ENCODE measurements around the gene TRAPPC5.
A peak's percentile ranks its signal among the peaks of the same experiment; 100 is the strongest.

Gene TRAPPC5

DNA sequence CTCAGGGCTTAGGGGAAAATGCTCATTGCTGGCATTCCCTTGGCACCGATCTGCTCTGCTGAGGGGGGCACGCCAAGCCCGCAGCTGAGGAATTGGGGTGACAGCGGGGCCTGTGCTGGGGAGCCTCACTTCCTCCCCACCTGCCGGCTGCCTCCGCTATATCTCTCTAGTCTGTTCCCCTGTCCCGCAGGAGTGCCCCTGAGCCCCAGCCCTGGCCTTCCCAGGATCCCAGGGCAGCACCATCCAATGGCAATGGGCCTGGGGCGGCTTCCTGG is 34.3 kb upstream of the TRAPPC5 start:
- no peak for DNase-seq

DNA sequence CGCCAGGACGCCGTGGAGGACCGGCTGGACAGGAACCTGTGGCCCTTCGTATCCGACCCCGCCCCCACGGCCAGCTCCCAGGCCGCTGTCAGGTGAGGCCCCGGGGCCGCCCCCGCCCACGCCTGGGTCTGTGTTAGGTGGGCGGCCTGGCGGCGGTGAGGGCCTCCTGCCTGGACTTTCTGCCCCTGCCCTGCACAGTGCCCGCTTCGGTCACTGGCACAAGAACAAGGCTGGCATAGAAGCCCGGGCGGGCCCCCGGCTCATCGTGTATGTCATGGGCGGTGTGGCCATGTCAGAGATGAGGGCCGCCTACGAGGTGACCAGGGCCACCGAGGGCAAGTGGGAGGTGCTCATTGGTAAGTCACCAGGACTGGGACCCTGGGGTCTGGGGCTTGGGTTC is 33.5 kb upstream of the TRAPPC5 start:
- no peak for DNase-seq

DNA sequence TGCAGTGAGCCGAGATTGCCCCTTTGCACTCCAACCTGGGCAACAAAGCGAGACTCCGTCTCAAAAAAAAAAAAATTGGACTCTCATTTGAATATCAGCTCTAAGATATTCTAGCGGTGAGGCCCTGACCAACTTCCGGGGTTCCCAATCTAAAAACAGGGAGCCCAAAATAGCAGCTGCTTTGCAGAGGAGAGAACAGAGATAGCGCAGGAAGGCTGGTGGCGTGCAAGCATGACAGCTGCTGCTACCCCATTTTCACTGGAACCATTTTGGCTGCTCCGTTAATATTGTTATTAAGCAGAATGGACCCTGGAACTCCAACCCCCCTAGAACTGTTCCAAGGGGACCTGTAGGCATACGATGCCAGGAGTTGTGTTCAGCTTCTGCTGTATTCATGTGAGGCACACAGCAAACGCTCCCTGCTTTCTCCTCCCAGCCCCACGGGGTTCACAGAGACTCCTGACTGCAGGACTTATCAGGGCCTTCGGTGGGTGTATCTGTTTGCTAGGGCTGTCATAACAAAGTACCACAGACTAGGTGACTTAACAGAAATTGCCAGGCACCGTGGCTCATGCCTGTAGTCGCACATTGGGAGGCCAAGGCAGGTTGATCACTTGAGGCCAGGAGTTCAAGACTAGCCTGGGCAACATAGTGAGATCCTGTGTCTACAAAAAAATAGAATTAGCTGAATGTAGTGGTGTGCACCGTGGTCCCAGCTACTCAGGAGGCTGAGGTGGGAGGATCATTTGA is 32.2 kb upstream of the TRAPPC5 start:
- DNase-seq = no peak

DNA sequence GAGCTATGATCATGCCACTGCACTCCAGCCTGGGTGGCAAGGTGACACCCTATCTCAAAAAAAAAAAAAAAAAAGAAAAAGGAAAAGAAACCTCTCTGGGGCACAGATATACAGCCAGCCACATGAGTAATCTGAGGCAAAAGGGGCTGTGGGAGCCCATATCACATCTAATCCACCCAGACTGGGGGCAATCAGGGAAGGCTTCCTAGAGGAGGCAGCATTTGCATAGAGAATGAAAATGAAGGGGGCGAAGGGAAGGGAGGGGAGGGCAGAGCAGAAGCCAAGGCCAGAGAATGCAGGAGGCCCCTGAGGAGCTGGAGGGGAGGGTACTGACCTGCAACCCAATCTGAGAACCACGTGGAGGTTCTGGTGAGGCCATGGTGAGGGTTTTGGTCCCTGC is 30.5 kb upstream of the TRAPPC5 start:
- no peak for DNase-seq

DNA sequence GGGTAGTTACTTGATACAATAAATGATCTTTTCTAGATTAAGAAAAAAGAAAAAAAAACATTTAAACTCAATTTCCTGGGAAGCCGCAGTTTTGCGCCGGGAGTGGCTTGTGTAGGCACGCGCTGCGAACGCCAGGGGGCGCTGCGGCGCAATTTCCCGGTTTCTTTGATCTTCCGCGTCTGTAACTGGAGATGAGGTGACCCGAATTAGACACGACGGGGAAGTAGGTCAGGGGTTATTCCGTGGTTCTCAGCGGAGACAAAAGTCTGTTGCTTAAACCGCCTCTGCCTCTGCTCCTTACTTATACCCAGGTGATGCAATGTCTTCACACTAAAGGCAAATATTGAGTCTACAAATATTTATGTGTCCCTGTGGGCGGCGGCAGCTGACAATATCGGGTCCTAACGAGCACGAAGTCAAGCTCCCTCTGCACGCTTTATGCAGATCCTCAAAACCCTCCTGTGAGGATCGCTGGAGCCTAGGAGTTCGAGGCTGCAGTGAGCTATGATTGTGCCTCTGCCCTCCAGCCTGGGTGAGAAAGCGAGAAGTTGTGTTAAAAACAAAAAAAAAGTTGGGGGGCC is 28.5 kb upstream of the TRAPPC5 start:
- peak; percentile 64 for DNase-seq

DNA sequence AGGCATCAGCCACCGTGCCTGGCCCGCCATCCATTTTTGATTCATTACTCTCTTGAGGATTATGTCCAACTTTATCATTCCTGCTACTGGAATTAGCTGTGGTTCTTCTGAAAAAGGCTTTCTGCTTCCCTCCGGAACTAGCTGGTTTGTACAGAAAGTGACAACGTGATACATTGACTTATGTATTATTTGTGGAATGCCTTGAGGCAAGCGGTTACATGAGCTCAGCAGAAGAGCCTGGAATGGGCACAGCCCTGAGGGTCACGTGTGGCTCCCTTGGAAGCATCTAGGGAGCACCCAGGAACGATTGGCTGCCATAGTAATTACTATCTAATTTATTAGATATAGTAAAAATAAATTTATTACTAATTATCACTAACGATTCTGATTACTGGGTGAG is 26.2 kb upstream of the TRAPPC5 start:
- no peak for DNase-seq

DNA sequence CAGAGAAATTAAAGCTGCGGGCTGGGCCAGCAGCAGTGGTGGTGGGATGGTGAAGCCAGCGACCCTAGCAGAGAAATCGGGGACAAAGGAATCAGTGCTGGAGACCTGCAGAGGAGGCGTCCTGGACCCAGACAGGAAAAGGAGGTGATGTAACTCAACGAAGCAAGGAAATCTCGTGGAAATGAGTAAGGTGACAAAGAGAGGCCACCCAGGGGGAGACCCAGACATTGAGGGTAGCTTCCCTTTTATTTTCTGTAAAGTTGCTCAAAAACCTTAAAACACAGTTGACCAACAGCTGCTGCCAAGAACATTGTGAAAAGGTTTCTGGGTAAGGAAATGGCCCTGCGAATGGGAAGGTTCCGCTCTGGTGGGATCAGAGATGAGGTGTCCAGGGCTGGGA is 25.1 kb upstream of the TRAPPC5 start:
- no peak for DNase-seq

DNA sequence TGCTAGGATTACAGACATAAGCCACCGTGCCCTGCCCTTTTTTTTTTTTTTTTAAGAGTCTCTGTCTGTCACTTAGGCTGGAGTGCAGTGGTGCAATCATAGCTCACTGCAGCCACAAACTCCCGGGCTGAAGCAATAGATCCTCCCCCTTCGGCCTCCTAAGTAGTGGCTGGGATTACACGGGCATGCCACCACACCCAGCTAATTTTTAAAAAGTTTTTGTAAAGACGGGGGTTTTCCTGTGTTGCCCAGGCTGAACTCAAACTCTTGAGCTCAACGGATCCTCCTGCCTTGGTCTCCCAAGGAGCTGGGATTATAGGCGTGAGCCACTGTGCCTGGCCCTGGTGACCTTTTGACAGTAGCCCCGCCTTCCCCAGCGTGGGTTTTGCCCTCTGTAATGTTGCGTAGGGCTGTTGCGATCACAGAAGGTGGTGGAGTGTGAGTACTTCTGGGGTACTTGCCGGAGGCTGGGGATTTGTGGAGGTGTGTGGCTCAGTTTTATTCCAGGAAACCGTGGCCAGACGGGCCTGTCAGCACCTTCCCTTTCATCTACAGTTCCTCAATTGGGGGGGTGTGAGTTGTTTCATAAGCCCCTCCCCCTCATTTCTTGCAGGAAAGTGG is 23.4 kb upstream of the TRAPPC5 start:
- no peak for DNase-seq

DNA sequence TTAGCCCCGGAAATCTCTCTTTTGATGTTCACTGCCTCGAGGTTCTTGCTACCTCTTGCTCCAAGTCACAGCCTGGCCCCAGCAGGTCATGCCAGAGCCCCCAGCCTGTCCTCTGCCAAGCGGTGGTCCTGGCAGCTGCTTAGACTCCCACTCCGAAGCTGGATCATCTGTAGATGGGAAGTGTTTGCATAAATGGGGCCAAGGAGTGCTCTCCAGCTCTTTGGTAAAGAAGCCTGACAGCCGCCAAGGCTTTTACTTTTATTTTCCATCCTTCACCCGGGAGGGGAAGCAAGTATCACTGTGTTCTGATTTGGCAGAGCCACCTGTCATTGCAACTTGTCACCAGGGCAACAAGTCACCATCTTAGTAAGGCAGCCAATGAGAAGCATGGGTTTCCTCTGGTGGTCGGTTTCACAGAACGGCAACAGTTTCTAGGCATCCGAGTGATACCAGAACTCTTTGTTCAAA is 22.4 kb upstream of the TRAPPC5 start:
- DNase-seq = no peak

DNA sequence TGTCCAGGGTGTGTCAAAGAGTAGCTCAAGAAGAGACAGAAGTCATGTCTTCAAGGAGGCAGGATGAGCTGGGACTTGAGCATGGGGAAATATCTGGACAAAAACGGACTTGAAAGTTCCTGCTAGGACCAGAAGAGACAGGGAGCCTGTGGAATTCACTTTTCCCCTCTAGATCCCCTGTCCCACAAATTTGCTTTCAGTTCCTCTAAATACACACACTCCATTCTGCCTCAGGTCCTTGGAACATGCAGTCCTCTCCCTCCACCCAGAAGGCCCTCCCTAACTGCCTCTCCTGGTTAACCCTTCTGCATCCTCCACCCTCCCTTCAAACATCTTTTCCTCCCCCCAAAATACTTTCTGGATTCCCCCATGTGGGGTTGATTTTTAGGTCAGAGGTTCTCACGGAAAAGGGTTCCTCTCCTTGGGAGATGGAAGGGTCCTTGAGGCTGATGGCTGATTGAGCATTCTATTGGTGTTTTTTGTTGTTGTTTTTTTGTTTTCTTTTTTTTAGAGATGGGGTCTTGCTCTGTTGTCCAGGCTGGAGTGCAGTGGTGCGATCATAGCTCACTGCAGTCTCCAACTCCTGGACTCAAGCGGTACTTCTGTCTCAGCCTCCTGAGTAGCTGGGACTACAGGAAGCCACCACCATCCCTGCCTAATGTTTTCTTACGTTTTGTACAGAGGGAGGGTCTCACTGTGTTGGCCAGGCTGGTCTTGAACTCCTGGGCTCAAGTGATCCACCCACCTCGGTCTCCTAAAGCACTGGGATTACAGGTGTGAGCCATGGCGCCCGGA is 18.7 kb upstream of the TRAPPC5 start:
- no peak for DNase-seq

DNA sequence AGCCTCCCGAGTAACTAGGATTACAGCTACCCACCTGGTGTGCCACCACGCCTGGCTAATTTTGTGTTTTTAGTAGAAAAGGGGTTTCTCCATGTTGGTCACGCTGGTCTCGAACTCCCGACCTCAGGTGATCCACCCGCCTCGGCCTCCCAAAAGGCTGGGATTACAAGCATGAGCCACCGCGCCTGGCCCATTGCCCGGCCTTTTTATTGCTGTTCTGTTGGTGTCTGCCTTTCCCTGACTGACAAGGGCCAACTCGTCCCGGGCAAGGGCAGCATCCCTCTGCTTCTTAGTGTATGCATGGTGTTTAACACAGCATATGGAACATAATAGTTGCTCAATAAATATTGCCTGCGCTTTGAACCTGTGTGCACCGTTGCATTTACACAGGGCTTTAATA is 18.0 kb upstream of the TRAPPC5 start:
- no peak for DNase-seq

DNA sequence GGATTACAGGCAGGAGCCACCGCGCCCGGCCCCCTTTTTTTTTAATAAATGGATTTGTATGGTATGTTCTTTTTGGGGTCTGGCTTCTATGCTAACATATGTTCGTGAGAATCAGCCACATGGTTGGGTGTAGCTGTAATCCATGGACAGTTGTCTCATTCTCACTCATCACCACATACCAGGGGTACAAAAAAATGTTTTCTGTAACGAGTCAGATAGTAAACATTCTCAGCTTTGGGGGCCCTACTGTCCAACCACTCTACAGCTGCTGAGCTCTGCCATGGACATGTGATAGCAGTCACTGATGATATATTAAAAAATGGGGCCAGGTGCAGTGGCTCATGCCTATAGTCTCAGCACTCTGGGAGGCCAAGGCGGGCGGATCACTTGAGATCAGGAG is 16.9 kb upstream of the TRAPPC5 start:
- DNase-seq = no peak

DNA sequence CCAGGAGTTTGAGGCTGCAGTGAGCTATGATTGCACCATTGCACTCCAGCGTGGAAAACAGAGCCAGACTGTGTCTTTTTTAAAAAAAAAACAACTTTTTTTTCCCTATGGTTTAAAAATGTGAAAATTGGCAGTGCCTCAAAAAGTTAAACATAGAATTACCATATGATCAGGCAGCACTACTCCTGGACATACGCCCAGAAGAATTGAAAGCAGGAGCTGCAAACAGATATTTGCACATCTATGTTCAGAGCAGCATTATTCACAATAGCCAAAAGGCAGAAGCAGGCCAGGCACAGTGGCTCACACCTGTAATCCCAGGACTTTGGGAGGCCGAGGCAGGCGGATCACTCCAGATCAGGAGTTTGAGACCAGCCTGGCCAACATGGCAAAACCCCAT is 15.6 kb upstream of the TRAPPC5 start:
- no peak for DNase-seq

DNA sequence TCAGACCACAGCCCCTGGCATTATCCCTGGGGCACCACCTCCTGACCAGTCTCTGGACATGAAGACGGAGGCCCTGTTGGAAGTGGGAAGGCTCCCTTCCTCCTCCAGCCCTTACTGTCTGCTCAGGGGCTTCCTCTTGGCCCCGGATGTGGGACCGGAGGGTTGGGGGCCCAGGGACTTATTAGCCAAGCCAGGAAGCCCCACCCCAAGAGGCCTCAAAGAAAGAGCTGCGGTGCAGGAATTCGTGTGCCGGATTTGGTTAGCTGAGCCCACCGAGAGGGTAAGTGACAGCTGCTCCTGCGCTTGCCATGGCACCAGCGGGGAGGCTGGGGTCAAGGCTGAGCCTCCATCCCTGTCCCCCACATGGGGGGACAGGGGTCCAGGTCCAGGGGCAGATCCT is 11.8 kb upstream of the TRAPPC5 start, which contains the start of gene RETN:
Gene RETN (plus strand): TSS at position 208 of the 400 bp plus-strand sequence. CDS start 278 bp downstream, outside the sequence.
- DNase-seq = no peak

DNA sequence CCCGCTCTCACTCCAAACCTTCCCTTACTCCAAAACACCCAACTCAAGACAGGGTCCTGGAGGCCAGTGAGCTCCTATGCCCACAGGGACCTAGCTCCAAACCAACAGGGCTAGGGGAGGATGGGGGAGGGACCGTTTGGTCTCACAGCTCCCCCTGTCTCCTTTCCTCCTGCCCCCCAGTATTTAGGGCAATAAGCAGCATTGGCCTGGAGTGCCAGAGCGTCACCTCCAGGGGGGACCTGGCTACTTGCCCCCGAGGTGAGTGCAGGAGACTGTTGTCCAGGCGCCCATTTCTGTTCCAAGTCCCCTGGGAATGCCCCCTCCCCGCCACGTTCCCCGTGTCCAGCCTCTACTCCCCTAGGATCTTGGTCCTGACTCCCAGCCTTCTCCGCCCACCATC is 11.0 kb upstream of the TRAPPC5 start:
- no peak for DNase-seq

DNA sequence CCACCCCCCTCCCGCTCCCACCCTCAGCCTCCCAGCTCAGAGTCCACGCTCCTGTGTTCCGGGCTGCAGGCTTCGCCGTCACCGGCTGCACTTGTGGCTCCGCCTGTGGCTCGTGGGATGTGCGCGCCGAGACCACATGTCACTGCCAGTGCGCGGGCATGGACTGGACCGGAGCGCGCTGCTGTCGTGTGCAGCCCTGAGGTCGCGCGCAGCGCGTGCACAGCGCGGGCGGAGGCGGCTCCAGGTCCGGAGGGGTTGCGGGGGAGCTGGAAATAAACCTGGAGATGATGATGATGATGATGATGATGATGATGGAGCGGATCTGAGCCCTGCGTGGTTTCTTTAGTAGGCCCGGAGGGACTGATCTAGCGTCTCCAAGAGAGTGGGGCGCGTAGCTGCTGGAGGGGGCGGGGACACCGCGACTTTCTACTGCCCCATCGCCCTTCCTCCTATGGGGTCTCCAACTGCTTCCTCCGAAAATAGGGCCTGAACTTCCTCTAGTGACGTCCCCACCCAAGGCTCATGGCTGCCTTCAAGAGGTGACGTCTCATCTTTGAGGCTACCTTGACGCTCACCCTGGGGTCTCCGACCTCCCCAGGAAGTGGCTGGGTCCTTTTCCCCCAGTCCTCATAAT is 10.4 kb upstream of the TRAPPC5 start:
- DNase-seq = no peak

DNA sequence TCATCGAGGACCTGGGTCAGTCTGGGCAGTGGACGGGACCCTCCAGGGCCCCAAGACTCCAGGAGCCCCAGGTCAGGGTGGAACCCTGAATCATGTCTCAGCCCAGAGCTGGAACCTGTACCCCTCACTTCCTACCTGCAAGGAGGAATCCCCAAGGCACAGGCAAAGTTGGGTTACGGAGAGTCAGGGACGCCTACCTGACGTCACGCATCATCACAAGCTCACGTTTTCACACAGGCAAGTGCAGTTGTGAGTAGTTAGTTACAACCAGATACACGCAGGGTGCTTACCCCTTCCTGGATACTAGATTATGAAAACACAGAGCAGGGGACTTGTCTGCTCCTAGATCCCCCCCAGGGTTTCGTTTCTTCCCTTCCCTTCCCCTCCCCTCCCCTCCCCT is 9.8 kb upstream of the TRAPPC5 start:
- DNase-seq = no peak

DNA sequence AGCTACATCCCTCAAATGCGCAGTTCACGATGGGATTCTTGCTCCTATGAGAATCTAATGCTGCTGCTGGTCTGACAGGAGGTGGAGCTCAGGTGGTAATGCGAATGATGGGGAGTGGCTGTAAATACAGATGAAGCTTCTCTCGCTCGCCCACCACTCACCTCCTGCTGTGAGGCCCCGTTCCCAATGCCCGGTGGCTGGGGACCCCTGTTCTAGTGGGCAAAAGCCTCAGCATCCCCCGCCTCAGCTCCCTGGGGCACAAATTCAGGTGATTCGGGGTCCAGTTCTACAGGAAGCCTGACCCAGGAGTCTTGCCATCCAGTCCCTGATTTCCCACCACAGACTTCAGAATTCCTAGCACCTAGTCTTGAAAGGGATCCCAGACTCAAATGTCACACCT is 8.1 kb upstream of the TRAPPC5 start:
- no peak for DNase-seq

DNA sequence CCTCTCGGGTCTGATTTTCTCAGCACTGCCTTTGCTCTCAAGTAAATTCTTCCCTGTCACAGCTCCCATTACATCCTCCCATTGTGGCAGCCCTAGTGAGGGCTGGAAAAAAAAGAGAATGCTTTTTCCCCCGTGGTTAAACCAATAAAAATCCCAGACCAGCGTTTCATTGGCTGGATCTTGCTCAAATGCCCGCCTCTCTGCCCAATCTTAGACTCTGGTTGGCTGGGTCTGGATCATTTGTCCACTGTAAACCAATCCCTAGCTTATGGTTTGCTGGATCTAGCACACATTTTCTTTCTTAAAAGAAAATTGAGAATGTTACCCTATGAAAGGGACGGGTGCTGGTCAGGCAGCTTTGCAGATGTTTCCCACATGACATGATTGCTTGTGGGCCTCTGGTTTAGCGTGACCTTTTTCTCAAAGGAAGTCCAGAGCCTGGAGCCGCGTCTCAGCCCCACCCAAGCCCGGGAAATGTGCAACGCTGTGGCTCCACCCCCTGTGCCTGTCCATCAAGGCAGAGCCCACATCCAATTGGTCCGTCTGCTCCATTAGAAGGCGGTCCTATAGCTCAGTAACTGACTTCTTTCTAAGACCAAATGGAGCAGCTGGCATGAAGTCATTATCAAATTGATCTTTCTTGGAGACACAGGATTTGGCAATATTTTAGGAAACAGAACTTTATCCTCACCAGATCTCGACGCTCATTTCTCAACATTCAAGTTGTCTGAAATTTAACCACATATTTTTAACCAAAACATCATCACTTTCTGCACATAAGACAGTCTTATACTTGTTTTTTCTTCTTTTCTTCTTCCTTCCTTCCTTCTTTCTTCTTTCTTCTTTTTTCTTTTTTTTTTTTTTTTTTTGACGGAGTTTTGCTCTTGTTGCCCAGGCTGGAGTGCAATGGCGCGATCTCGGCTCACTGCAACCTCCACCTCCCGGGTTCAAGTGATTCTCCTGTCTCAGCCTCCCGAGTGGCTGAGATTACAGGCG is 6.3 kb upstream of the TRAPPC5 start:
- DNase-seq = peak; percentile 46

DNA sequence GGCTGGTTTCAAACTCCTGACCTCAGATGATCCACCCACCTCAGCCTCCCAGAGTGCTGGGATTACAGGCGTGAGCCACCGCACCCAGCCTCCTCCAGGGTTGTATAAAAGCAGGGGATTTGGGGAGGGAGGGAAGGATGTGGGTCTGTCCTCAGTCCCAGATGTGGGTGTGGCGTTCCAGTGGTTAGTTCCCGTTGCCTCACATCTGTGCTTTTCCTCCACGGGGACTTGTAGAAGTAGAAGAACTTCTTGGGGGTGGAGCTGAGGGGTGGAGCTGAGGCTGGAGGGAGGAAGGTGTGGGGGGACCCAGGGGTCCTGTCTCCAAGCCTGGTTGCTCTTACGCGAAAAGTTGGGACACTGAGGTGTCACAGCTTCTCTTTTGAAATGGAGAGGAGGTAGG is 4.3 kb upstream of the TRAPPC5 start:
- DNase-seq = no peak

DNA sequence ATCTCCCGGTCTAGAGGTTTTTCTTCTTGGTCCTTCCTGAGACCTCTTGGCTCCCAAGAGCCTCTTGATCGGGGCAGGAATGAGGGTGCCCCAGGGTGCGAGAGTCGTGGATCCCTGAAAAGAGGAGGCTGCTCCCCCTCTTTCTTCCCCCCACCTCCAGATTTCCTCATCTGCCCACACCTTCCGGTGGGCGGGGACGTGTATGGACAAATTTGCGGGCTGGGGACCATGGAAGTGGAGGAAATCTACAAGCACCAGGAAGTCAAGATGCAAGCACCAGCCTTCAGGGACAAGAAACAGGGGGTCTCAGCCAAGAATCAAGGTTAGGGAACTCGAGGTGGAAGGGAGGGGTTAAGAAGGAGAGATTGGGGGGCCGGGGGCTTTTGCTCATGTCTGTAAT is 3.8 kb upstream of the TRAPPC5 start, which contains the start of gene MCEMP1:
Gene MCEMP1 (plus strand): TSS at position 237 of the 400 bp plus-strand sequence. CDS start 31 bp downstream, at position 268.
- no peak for DNase-seq

Measured in NK-92 treated with Interleukin-12 subunit alpha and Interleukin-12 subunit beta, amount 100 ng/mL, for 24 hours (cell line).